Hepatocyte (in vitro differentiated cells): Measurements from ENCODE around the gene TUBA3C. TPM values are rescaled to one million over a fixed set of nuclear protein-coding genes. Genes with fewer than 3 reads are reported as not detected.

Experiments used
- DNase-seq: peaks from one replicate; pipeline ENCODE4 v3.0.0-alpha.2; 2016; ENCODE audit warnings: low spot score
- H2AFZ ChIP-seq: fragments of 200-600 bp; sonication (generic); 2 replicates; pipeline ENCODE4 v1.6.0; 2016; ENCODE audit warnings: antibody characterized with exemption, mild to moderate bottlenecking
- H3K27ac ChIP-seq: fragments of 200-600 bp; sonication (generic); 2 replicates; pipeline ENCODE4 v1.5.1; 2016; ENCODE audit warnings: mild to moderate bottlenecking
- H3K27me3 ChIP-seq: fragments of 200-600 bp; sonication (generic); 2 replicates; pipeline ENCODE4 v1.6.1; 2016
- H3K36me3 ChIP-seq: fragments of 200-600 bp; sonication (generic); replicated peaks from 2 replicates; pipeline ENCODE4 v1.5.1; 2016; ENCODE audit warnings: low read depth; ENCODE audit not compliant: insufficient read depth
- H3K4me1 ChIP-seq: fragments of 200-600 bp; sonication (generic); 2 replicates; pipeline ENCODE4 v1.5.1; 2016; ENCODE audit warnings: mild to moderate bottlenecking, moderate library complexity; ENCODE audit not compliant: insufficient read depth
- H3K4me2 ChIP-seq: fragments of 200-600 bp; sonication (generic); 2 replicates; pipeline ENCODE4 v1.6.0; 2016
- H3K4me3 ChIP-seq: fragments of 200-600 bp; sonication (generic); 2 replicates; pipeline ENCODE4 v1.5.1; 2016; ENCODE audit warnings: mild to moderate bottlenecking
- H3K79me2 ChIP-seq: fragments of 200-600 bp; sonication (generic); 2 replicates; pipeline ENCODE4 v1.6.0; 2017; ENCODE audit warnings: mild to moderate bottlenecking
- H3K9me2 ChIP-seq: fragments of 200-600 bp; sonication (generic); replicated peaks from 2 replicates; pipeline ENCODE4 v1.6.0; 2017; ENCODE audit warnings: mild to moderate bottlenecking; ENCODE audit not compliant: insufficient read depth
- H3K9me3 ChIP-seq: fragments of 200-600 bp; sonication (generic); 2 replicates; pipeline ENCODE4 v1.5.1; 2016; ENCODE audit warnings: low read depth, mild to moderate bottlenecking
- H4K20me1 ChIP-seq: fragments of 200-600 bp; sonication (generic); 2 replicates; pipeline ENCODE4 v1.6.0; 2016; ENCODE audit warnings: mild to moderate bottlenecking; ENCODE audit not compliant: insufficient read depth, poor library complexity, severe bottlenecking
- EZH2 ChIP-seq: fragments of 200-600 bp; sonication (generic); IDR thresholded peaks from 2 replicates; pipeline ENCODE4 v1.6.1; 2016; ENCODE audit warnings: antibody characterized with exemption, mild to moderate bottlenecking, borderline replicate concordance
- EZH2phosphoT487 ChIP-seq: fragments of 200-600 bp; sonication (generic); IDR thresholded peaks from one replicate; pipeline ENCODE4 v1.6.1; 2018; ENCODE audit warnings: antibody characterized with exemption, mild to moderate bottlenecking, low read depth, moderate library complexity; ENCODE audit not compliant: unreplicated experiment, severe bottlenecking
- WGBS: methylation state at CpG from one replicate; pipeline ENCODE4 v1.1.6; 2016; ENCODE audit warnings: low lambda C conversion rate; ENCODE audit errors: missing lambda C conversion rate; 5-methylcytosine and 5-hydroxymethylcytosine counted together
- polyA plus RNA-seq: library from polyadenylated mRNA; unstranded; fragments of >200 nt; fragmentation: Nextera tagmentation; extraction: Ambion mirVana; gene quantifications from 2 replicates; pipeline ENCODE4 v1.2.1, GENCODE V29; 2016
- total RNA-seq: library from RNA; depleted of rRNA; stranded (reverse); fragments of >200 nt; gene quantifications from 2 replicates; pipeline ENCODE4 v1.2.3, GENCODE V29; 2014
- TF ChIP-seq, protein P1 (sequence below): fragments of 200-600 bp; sonication (generic); IDR thresholded peaks from 2 replicates; pipeline ENCODE4 v1.5.1; 2016; ENCODE audit warnings: antibody characterized with exemption, mild to moderate bottlenecking; ENCODE audit not compliant: poor library complexity

TUBA3C gene
- total and polyA plus RNA-seq, 2 experiments from 2014 or later, result not detected

DNA sequence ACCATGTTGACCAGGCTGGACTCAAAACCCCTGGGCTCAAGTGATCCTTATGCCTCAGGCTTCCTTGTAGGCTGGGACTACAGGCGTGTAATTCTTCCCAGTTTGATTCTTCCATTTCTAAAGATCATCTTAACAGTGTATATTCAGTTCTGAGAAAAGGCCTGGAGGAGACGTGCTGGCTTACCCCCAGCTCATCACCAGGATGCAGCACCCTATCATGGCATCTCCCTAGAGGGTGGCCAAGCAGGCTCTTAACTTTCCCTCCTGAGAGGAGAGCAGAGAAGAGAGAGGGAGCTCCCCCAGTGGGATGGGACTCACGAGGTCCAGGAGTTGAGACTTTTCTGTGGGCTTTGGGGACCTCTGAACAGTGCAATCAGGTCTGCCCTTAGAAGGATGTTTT, 2.1 kb upstream of the TUBA3C start:
- no peak for DNase-seq
- Histone ChIP-seq H3K4me3 (no peak overlapping the region), H3K79me2 (no peaks in the 10 kb centered on the region), H4K20me1 (no peaks in the 10 kb centered on the region), H3K27ac (no peak overlapping the region), H3K9me3 (no peaks in the 10 kb centered on the region), H3K4me2 (no peak overlapping the region), H3K27me3 (no peaks in the 10 kb centered on the region), H3K4me1 (no peaks in the 10 kb centered on the region), H3K9me2 (no peaks in the 10 kb centered on the region), H3K36me3 (no peaks in the 10 kb centered on the region), H2AFZ (no peak overlapping the region)
- TF ChIP-seq EZH2, result no peak
- WGBS, result 45% methylated on average over 3 of the region's 3 CpGs

DNA sequence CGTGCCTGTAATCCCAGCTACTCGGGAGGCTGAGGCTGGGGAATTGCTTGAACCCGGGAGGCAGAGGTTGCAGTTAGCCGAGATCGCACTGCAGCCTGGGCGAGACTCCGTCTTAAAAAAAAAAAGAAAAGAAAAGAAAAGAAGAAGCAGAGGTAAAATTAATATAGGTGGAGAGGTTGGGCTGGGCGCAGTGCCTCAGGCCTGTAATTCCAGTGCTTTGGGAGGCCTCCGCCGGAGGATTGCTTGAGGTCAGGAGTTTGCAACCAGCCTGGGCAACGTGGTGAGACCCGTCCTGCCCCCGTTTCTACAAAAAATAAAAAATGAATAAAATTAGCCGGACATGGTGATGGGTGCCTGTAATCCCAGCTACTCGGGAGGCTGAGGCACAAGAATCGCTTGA, 912 bp upstream of the TUBA3C start:
- no peaks in the 10 kb centered on the region for H3K4me1 ChIP-seq
- 87% methylated on average over 16 of the region's 16 CpGs for WGBS
- no peak overlapping the region for H3K4me3 ChIP-seq
- no peak overlapping the region for H2AFZ ChIP-seq
- DNase-seq, result no peak
- H3K27me3 ChIP-seq, result no peaks in the 10 kb centered on the region
- no peaks in the 10 kb centered on the region for H3K9me2 ChIP-seq
- H3K4me2 ChIP-seq, result no peak overlapping the region
- H3K9me3 ChIP-seq, result no peaks in the 10 kb centered on the region
- TF ChIP-seq, protein P1, sequence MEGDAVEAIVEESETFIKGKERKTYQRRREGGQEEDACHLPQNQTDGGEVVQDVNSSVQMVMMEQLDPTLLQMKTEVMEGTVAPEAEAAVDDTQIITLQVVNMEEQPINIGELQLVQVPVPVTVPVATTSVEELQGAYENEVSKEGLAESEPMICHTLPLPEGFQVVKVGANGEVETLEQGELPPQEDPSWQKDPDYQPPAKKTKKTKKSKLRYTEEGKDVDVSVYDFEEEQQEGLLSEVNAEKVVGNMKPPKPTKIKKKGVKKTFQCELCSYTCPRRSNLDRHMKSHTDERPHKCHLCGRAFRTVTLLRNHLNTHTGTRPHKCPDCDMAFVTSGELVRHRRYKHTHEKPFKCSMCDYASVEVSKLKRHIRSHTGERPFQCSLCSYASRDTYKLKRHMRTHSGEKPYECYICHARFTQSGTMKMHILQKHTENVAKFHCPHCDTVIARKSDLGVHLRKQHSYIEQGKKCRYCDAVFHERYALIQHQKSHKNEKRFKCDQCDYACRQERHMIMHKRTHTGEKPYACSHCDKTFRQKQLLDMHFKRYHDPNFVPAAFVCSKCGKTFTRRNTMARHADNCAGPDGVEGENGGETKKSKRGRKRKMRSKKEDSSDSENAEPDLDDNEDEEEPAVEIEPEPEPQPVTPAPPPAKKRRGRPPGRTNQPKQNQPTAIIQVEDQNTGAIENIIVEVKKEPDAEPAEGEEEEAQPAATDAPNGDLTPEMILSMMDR, result no peak
- TF ChIP-seq EZH2phosphoT487 (no peak), EZH2 (no peak)
- no peaks in the 10 kb centered on the region for H3K36me3 ChIP-seq
- H3K79me2 ChIP-seq, result no peaks in the 10 kb centered on the region
- no peaks in the 10 kb centered on the region for H4K20me1 ChIP-seq
- no peak overlapping the region for H3K27ac ChIP-seq

DNA sequence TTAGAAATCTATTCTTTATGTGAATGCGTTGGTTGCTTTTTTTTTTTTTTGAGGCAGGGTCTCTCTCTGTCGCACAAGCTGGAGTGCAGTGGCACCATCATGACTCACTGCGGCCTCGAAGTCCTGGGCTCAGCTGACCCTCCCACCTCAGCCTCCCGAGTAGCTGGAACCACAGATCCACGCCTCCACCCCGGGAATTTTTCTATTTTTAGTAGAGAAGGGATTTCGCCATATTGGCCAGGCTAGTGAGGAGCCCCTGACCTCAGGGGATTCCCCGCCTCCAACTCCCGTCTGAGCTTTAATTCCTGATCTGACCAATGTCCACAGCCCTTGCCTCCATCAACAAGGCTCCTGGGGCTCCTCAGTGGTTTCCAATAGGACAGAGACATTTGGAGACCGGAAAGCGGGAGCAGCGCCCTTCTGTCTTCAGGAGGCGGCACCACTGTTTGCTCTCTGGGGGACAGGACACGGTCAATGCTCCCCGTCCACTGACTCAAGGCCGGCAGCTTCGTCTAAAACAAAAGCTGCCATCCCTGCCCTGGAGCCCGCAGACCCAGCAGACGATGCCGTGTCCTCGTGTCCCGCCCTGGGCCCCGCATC, 503 bp downstream of the TUBA3C start:
- H4K20me1 ChIP-seq, result no peaks in the 10 kb centered on the region
- TF ChIP-seq, protein P1, result no peak
- TF ChIP-seq EZH2 (no peak), EZH2phosphoT487 (no peak)
- H3K27ac ChIP-seq, result no peak overlapping the region
- H3K79me2 ChIP-seq, result no peaks in the 10 kb centered on the region
- WGBS, result 89% methylated on average over 24 of the region's 24 CpGs
- DNase-seq, result no peak
- no peaks in the 10 kb centered on the region for H3K9me3 ChIP-seq
- H2AFZ ChIP-seq, result no peak overlapping the region
- H3K4me1 ChIP-seq, result no peaks in the 10 kb centered on the region
- no peaks in the 10 kb centered on the region for H3K27me3 ChIP-seq
- no peaks in the 10 kb centered on the region for H3K36me3 ChIP-seq
- no peaks in the 10 kb centered on the region for H3K9me2 ChIP-seq
- H3K4me3 ChIP-seq, result no peak overlapping the region
- no peak overlapping the region for H3K4me2 ChIP-seq

DNA sequence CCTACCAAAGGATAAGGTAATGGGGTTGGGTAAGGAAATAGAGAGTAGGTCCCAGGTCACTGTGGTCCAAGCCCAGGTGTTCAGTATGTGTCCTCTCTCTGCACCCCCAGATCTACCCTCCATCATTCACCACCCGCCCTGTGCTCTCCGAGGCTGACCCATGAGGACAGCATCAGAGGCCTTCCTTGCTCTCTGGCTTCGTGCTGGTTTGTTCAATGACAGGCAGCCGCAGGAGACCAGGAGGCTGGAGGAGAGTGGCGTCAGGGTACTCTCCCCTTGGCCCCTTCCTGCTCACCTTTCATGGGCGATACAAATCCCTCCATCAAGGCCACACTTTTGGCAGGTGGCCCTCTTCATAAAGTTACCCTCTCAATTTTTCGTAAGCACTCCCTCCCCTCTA, 1.7 kb downstream of the TUBA3C start:
- Histone ChIP-seq H3K27me3 (no peaks in the 10 kb centered on the region), H3K9me2 (no peaks in the 10 kb centered on the region), H3K4me1 (no peaks in the 10 kb centered on the region), H3K9me3 (no peaks in the 10 kb centered on the region), H3K27ac (no peak overlapping the region), H3K4me2 (no peak overlapping the region), H3K79me2 (no peaks in the 10 kb centered on the region), H2AFZ (no peak overlapping the region), H4K20me1 (no peaks in the 10 kb centered on the region), H3K36me3 (no peaks in the 10 kb centered on the region), H3K4me3 (no peak overlapping the region)
- DNase-seq, result no peak
- 70% methylated on average over 7 of the region's 7 CpGs for WGBS
- TF ChIP-seq EZH2phosphoT487 (no peak), EZH2 (no peak)
- TF ChIP-seq, protein P1, result no peak
